HG03469 (cell line): ENCODE data around the gene DTYMK.
"Not testable (repeated sequence)": the region's sequence is repeated elsewhere in the genome, so short reads cannot be mapped to it uniquely, and the experiment has no call there.

Experiments
- ATAC-seq: cut with Tn5 transposase; IDR thresholded peaks from one replicate; pipeline ENCODE4 v1.9.1; 2021; ENCODE audit warnings: mild to moderate bottlenecking, moderate library complexity, moderate number of reproducible peaks; ENCODE audit not compliant: unreplicated experiment

Gene DTYMK

GRCh38 chr2:241686650-241687425, at the start of gene DTYMK:
TSS of gene DTYMK (minus strand) at chr2:241686815. CDS start at chr2:241686783, 32 bp downstream.
- ATAC-seq: peak; percentile 70

GRCh38 chr2:241736111-241736510, 49.5 kb upstream of the DTYMK start:
- ATAC-seq: no peak

DNA sequence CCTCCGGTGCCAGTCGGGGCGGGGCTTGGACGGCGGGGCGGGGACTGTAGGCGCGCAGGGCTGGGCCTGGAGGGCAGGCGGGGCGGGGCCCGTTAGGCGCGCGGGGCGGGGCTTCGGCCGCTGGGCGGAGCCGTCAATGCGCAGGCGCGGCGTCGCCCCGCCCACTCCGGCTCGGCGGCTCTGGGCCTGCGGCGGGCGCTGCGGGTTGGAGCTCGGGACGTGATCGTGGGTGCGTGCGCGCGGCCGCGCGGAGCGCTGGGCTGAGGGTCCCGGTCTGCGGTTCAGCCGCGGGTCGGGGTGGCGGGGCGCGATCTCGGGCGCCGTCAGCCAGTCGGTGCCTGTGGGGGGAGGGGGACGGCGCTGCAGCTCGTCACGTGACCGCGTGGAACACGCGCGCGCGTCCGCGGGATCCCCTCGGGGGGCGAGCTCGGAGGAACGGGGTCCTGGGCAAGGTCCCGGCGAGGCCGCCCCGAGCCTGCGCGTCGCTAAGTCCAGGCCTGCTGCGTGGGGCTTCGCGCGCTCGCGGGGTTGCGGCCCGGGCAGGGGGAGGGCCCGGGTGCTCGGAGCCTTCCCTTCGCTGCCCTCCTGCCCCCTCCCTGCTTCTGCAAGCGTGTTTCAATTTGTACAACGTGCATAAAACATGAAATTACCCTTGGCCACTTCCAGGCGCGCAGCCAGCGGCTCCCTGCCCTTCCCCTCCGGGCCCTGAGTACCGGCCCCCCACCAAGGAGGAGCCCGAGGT, 48.0 kb upstream of the DTYMK start, which contains the start of gene D2HGDH:
Gene D2HGDH, plus strand, starts transcription at position 164 of the 742 bp plus-strand sequence. CDS start 595 bp downstream, outside the sequence.
- ATAC-seq: peak; percentile 45

DNA sequence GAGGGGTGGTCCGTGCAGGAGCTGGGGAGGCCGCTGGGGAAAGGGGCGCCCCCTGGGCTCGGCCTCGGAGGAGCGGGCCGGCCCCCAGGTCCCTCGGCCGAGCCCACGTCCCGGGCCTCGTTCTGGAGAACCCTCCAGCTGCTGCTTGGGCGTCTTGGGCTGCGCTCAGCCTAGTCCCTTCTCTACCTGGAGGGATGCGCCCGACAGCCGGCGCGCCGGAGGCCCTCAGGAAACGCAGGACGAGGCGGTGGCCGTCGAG, 47.5 kb upstream of the DTYMK start:
- peak; percentile 14 for ATAC-seq

- ATAC-seq: no peak
Measured at GRCh38 chr2:241733391-241734207, 47.0 kb upstream of the DTYMK start.

DNA sequence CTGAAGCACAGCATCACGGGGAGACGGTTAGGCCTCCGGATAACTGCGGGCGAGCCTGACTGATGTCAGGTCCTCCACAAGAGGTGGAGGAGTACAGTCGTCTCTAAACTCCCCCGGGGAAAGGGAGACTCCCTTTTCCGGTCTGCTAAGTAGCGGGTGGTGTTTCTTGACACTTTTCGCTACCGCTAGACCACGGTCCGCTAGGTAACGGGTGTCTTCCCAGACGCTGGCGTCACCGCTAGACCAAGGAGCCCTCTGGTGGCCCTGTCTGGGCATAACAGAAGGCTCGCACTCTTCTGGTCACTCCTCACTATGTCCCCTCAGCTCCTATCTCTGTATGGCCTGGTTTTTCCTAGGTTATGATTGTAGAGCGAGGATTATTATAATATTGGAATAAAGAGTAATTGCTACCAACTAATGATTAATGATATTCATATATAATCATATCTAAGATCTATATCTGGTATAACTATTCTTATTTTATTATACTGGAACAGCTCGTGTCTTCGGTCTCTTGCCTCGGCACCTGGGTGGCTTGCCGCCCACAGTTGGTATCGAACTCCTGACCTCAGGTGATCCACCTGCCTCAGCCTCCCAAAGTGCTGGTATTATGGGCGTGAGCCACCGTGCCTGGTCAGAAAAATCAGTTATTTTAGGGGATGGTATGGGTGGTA, 46.0 kb upstream of the DTYMK start:
- not testable (repeated sequence) for ATAC-seq

GRCh38 chr2:241730671-241731293, 44.2 kb upstream of the DTYMK start:
- no peak for ATAC-seq

GRCh38 chr2:241729868-241730267, 43.3 kb upstream of the DTYMK start:
- no peak for ATAC-seq

- ATAC-seq: no peak
Measured at GRCh38 chr2:241728627-241729026, 42.0 kb upstream of the DTYMK start.

GRCh38 chr2:241728000-241728399, 41.4 kb upstream of the DTYMK start:
- ATAC-seq: no peak

DNA sequence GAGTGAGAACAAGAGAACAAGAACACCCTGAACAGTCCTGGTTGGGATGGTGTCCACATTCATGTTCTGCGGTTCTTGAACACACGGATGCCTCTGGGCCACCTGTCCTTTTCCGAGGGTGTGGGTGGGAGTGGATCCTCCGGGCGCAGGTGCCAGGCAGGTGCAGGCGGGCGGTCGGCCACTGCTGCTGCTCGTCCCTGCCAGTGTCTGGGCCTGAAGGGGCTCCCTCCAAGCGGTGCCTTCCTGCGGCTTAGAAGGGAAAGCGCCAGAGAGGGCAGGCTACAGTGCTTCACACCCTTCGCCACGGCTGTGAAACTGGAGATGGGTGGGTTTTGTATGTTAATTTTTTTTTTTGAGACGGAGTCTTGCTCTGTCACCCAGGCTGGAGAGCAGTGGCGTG, 39.8 kb upstream of the DTYMK start:
- ATAC-seq: no peak

GRCh38 chr2:241724975-241725870, 38.6 kb upstream of the DTYMK start:
- no peak for ATAC-seq

DNA sequence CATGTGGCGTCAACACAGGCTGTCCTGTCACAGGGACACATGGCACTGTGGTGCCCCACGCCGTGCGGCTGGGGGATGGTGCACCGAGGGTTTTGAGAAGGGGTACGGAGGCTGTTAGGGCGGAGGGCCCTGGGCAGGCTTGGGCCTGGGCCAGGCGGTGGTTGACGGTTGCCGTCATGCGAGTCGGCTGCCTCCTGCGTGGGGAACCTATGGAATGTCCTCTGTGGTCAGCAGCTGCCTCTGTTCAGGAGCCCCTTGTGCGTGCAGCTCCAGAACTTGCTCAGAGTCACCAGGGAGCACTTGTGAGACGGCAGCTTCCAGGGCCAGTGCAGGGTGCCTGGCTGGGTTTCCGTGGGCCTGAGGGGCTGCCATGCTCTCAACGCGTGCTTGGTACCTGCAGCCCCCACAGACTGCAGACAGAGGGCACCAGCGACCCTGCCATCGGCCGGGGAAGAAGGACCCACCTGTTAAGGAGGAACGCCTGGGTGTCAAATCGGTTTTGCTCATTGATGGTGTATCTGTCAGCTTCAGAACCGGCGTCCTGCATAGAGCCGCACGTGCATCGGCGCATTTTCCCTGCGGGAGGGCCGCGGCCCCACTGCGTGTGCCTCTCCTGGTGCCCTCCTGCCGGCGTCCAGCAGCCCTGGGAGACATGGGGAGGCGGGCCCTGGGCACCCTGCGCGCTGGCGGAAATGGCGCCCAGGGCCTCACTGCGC, 37.8 kb upstream of the DTYMK start:
- ATAC-seq: no peak

- no peak for ATAC-seq
Measured at GRCh38 chr2:241722896-241723454, 36.4 kb upstream of the DTYMK start.

GRCh38 chr2:241721852-241722251, 35.2 kb upstream of the DTYMK start:
- ATAC-seq: no peak

DNA sequence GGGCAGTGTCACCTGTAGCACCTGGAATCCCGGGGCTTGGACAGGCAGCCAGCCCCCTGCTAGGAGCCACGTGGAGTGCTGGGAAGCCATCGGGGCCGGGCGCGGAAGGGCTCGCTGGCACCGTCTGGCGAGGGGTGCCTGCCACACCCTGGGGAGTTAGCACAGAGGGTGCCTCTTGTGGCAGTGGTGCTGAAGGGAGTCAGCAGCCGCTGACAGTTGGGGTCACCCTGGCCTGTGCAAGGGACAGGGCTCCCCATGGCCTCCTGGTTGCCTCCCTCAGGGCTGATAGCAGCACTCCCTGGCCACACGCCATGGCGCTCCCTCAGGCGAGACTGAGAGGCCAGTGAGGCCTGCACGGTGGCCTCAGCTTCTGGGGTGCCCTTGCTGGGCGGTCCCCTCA, 33.9 kb upstream of the DTYMK start:
- no peak for ATAC-seq

GRCh38 chr2:241720099-241720498, 33.5 kb upstream of the DTYMK start:
- ATAC-seq: no peak

- no peak for ATAC-seq
Measured at GRCh38 chr2:241719093-241719492, 32.5 kb upstream of the DTYMK start.

DNA sequence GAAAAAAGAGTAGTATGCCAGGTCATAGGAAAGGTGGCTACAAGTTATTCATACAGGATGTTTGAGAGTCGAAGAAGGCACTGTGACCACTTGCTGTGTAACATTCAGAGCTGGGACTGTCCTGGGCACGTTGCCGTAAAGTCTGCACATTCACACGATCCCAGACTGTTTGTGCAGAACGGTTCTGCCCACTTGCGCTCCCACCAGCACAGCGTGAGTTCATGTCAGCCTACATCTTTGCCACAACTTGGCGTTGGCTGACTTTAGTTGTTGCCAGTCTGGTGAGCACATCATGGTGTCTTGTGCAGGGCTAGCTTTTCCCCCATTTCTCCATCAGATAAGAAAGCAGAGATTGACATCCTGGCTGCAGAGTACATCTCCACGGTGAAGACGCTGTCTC, 22.3 kb upstream of the DTYMK start:
- no peak for ATAC-seq
